Adipocyte (in vitro differentiated cells): ENCODE results near the gene MDFIC.
A peak's percentile ranks its signal among the peaks of the same experiment; 100 is the strongest.

Experiments used
- DNase-seq: peaks from one replicate; pipeline ENCODE4 v3.0.0-alpha.2; 2015; ENCODE audit warnings: low read depth
- H3K27me3 ChIP-seq: replicated peaks from 2 replicates; pipeline ENCODE4 v1.7.0; 2013; ENCODE audit warnings: mild to moderate bottlenecking, low read length, moderate library complexity; ENCODE audit not compliant: control insufficient read depth, insufficient read depth
- H3K36me3 ChIP-seq: 2 replicates; pipeline ENCODE4 v1.7.0; 2013; ENCODE audit warnings: low read length, mild to moderate bottlenecking, moderate library complexity; ENCODE audit not compliant: control insufficient read depth, insufficient read depth, severe bottlenecking
- H3K4me1 ChIP-seq: 2 replicates; pipeline ENCODE4 v1.7.0; 2013; ENCODE audit warnings: mild to moderate bottlenecking, low read length, moderate library complexity; ENCODE audit not compliant: control insufficient read depth, insufficient read depth
- H3K4me3 ChIP-seq: 2 replicates; pipeline ENCODE4 v1.7.0; 2013; ENCODE audit warnings: mild to moderate bottlenecking, low read length, moderate library complexity
- H3K9ac ChIP-seq: 2 replicates; pipeline ENCODE4 v1.7.0; 2013; ENCODE audit warnings: mild to moderate bottlenecking, low read length, moderate library complexity
- H3K9me3 ChIP-seq: 2 replicates; pipeline ENCODE4 v1.7.0; 2013; ENCODE audit warnings: mild to moderate bottlenecking, low read length, moderate library complexity; ENCODE audit not compliant: control insufficient read depth

Gene MDFIC

GRCh38 chr7:114903131-114903530 is 18.8 kb upstream of the MDFIC start:
- Histone ChIP-seq H3K4me1 (no peaks in the 10 kb centered on the region), H3K4me3 (no peak overlapping the region), H3K9ac (no peak overlapping the region), H3K9me3 (peaks cover 3% of the 10 kb centered on the region), H3K27me3 (no peaks in the 10 kb centered on the region), H3K36me3 (no peaks in the 10 kb centered on the region)
- DNase-seq = no peak

GRCh38 chr7:114910787-114911186 is 11.1 kb upstream of the MDFIC start:
- Histone ChIP-seq H3K4me3 (no peak overlapping the region), H3K9ac (no peak overlapping the region), H3K36me3 (no peaks in the 10 kb centered on the region), H3K9me3 (peaks cover 4% of the 10 kb centered on the region), H3K27me3 (no peaks in the 10 kb centered on the region), H3K4me1 (no peaks in the 10 kb centered on the region)
- DNase-seq = no peak

- H3K27me3 ChIP-seq = no peaks in the 10 kb centered on the region
- no peak overlapping the region for H3K9ac ChIP-seq
- H3K4me1 ChIP-seq = no peaks in the 10 kb centered on the region
- H3K36me3 ChIP-seq = no peaks in the 10 kb centered on the region
- DNase-seq = no peak
- H3K9me3 ChIP-seq = peaks cover 4% of the 10 kb centered on the region
- H3K4me3 ChIP-seq = no peak overlapping the region
Measured at GRCh38 chr7:114911411-114911810, 10.5 kb upstream of the MDFIC start.

DNA sequence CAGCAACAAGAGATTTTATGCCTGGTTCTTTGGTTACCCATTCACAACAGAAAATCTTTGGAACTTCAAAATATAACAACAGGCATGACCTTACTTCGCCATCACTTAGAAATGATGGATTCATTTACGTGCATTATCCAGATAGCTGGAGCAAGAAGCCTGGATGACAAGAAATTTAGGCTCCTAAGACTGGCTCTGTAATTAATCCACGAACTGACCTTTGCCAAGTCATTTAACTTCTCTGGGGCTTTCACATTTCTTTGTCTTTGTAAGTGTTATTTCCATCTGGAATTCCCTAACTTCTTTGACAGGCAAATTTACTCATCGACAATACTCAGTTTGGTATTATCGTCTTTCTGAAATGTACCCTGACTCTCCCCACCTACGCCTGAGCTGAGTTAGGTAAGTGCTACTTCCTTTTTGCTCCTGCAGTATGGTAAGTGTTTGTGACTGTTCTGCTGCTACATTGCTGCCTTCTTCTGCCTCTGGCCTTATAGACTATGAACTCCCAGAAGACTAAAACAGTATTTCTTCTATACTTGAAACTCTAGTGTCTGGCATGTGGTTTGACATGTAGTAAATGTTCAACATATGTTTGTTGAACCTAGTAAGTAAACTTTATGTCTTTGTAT is 5.5 kb upstream of the MDFIC start:
- H3K36me3 ChIP-seq = no peaks in the 10 kb centered on the region
- no peak for DNase-seq
- no peak overlapping the region for H3K9ac ChIP-seq
- H3K27me3 ChIP-seq = no peaks in the 10 kb centered on the region
- no peaks in the 10 kb centered on the region for H3K9me3 ChIP-seq
- H3K4me1 ChIP-seq = peaks cover 3% of the 10 kb centered on the region
- no peak overlapping the region for H3K4me3 ChIP-seq

GRCh38 chr7:114917211-114917839 is 4.6 kb upstream of the MDFIC start:
- no peak for DNase-seq
- H3K4me1 ChIP-seq = peaks cover 5% of the 10 kb centered on the region

DNA sequence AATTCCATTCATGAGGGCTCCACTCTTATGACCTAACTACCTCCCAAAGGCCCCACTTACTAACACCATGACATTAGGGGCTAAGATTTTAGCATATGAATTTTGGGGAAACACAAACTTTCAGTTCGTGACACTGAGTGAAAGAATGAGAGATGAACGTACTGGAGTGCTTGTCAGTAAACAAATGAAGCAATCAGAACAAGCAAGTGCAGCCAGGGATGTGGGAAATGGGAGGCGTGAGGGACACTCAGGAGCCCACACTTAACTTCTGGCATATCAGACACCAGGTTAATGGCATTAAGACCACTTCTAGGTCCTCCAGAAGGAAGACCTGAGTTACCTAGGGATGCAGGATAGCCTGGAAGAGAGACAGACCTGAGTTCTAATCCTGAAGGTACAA is 2.3 kb upstream of the MDFIC start:
- Histone ChIP-seq H3K27me3 (no peaks in the 10 kb centered on the region), H3K36me3 (no peaks in the 10 kb centered on the region), H3K9ac (no peak overlapping the region), H3K4me3 (no peak overlapping the region), H3K9me3 (no peaks in the 10 kb centered on the region), H3K4me1 (peaks cover 14% of the 10 kb centered on the region)
- no peak for DNase-seq

More at GRCh38 chr7:114917211-114917839, 4.6 kb upstream of the MDFIC start:
- no peaks in the 10 kb centered on the region for H3K36me3 ChIP-seq
- no peaks in the 10 kb centered on the region for H3K9me3 ChIP-seq
- no peaks in the 10 kb centered on the region for H3K27me3 ChIP-seq
- H3K9ac ChIP-seq = no peak overlapping the region
- H3K4me3 ChIP-seq = no peak overlapping the region

- Histone ChIP-seq H3K4me1 (peaks cover 35% of the 10 kb centered on the region), H3K27me3 (no peaks in the 10 kb centered on the region), H3K4me3 (peak overlapping the region; percentile 84), H3K9ac (peak overlapping the region; percentile 98), H3K36me3 (peaks cover 10% of the 10 kb centered on the region), H3K9me3 (no peaks in the 10 kb centered on the region)
- no peak for DNase-seq
Measured at GRCh38 chr7:114921631-114922025, 266 bp upstream of the MDFIC start.

GRCh38 chr7:114922652-114923402 is 933 bp downstream of the MDFIC start:
- Histone ChIP-seq H3K36me3 (peaks cover 20% of the 10 kb centered on the region), H3K9ac (peak overlapping the region; percentile 98), H3K9me3 (no peaks in the 10 kb centered on the region), H3K4me1 (peaks cover 40% of the 10 kb centered on the region), H3K4me3 (peak overlapping the region; percentile 84), H3K27me3 (no peaks in the 10 kb centered on the region)
- DNase-seq = peak; percentile 77

- Histone ChIP-seq H3K27me3 (no peaks in the 10 kb centered on the region), H3K4me1 (peaks cover 45% of the 10 kb centered on the region), H3K4me3 (peak overlapping the region; percentile 84), H3K9ac (peak overlapping the region; percentile 98), H3K9me3 (no peaks in the 10 kb centered on the region), H3K36me3 (peaks cover 20% of the 10 kb centered on the region)
- DNase-seq = no peak
Measured at GRCh38 chr7:114923403-114923713, 1.5 kb downstream of the MDFIC start.

DNA sequence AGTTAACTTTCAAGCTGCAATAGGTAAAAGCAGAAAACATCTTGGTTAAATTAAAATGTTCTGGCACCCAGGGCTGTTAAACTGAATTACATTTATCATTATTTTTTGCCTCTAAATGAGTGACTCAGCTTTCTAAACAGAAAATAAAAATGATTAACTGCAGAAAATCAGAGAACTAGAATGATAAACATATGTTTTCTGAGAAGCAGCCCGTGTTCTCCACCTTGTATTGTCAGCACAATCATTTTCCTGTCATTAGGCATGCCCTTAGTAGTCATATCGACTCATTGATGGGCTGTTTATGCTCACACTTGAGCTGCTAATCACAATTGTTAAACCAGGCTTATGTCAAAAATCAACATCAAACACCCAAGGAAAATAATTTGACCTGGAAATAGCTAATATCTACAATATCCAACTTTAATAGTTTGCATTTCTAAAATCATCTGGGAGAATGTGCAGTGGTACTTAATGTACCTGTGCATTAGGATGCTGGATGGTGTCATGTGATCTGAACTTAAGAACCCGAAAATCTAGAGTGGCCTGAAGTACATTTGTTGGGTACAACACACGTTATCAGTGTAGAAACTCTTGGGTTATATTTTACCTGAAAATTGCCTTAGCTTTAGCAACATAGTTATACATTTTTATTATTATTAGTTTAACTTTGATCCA is 2.3 kb downstream of the MDFIC start:
- Histone ChIP-seq H3K4me1 (peaks cover 48% of the 10 kb centered on the region), H3K4me3 (peak overlapping the region; percentile 84), H3K27me3 (no peaks in the 10 kb centered on the region), H3K9me3 (no peaks in the 10 kb centered on the region), H3K36me3 (peaks cover 24% of the 10 kb centered on the region), H3K9ac (peak overlapping the region; percentile 98)
- peak; percentile 17 for DNase-seq

- DNase-seq = peak; percentile 82
- H3K4me3 ChIP-seq = peak overlapping the region; percentile 84
- H3K9ac ChIP-seq = peak overlapping the region; percentile 98
- H3K27me3 ChIP-seq = no peaks in the 10 kb centered on the region
- H3K4me1 ChIP-seq = peaks cover 60% of the 10 kb centered on the region
- no peaks in the 10 kb centered on the region for H3K9me3 ChIP-seq
- peaks cover 24% of the 10 kb centered on the region for H3K36me3 ChIP-seq
Measured at GRCh38 chr7:114925434-114925833, 3.5 kb downstream of the MDFIC start.
